H1 (cell line): ENCODE measurements around the gene TMEM255B. TPM values are rescaled to one million over a fixed set of nuclear protein-coding genes. Genes with fewer than 3 reads are reported as not detected.

Source experiments
- CTCF ChIA-PET: fragments of 300-600 bp; sonication (Branson Sonifier 250); formaldehyde crosslinking; loops from one replicate; lab custom pipeline; 2021; ENCODE audit not compliant: partially characterized antibody; lab: Charles Lee
- POLR2A ChIA-PET: fragments of 300-600 bp; sonication (Branson Sonifier 250); formaldehyde crosslinking; loops from one replicate; lab custom pipeline; 2021; ENCODE audit warnings: inconsistent platforms; ENCODE audit not compliant: partially characterized antibody; lab: Charles Lee
- DNase-seq, 2 experiments: peaks; one replicate each; pipeline versions ENCODE4 v3.0.0 to v3.0.0-alpha.2; 2010 to 2022; ENCODE audit warnings: low spot score in 2 of 2, low read depth in 1 of 2, mixed read lengths in 1 of 2
- FAIRE-seq: peaks from 2 replicates; lab custom pipeline; 2011; peaks lifted over from hg19 to GRCh38; lab: Jason Lieb, UNC
- H2AFZ ChIP-seq: 2 replicates; pipeline ENCODE4 v1.8.1; 2012; ENCODE audit warnings: low read length, inconsistent platforms
- H2AK5ac ChIP-seq: 2 replicates; pipeline ENCODE4 v1.6.1; 2013; ENCODE audit warnings: low read depth, low read length
- H2BK120ac ChIP-seq: replicated peaks from 2 replicates; pipeline ENCODE3; 2013; ENCODE audit warnings: low read depth, low read length, inconsistent platforms
- H2BK12ac ChIP-seq: 2 replicates; pipeline ENCODE4 v1.6.1; 2013; ENCODE audit warnings: low read depth, low read length
- H2BK15ac ChIP-seq: 2 replicates; pipeline ENCODE4 v1.6.1; 2013; ENCODE audit warnings: low read length
- H2BK20ac ChIP-seq: 2 replicates; pipeline ENCODE4 v1.6.1; 2013; ENCODE audit warnings: low read length
- H2BK5ac ChIP-seq: 2 replicates; pipeline ENCODE4 v1.6.1; 2013; ENCODE audit warnings: low read depth, low read length
- H3K14ac ChIP-seq: 2 replicates; pipeline ENCODE4 v1.6.1; 2013; ENCODE audit warnings: inconsistent platforms; ENCODE audit not compliant: insufficient read length
- H3K18ac ChIP-seq: 2 replicates; pipeline ENCODE4 v1.6.1; 2013; ENCODE audit warnings: low read length; ENCODE audit errors: extremely low read depth
- H3K23ac ChIP-seq: 2 replicates; pipeline ENCODE4 v1.6.1; 2013; ENCODE audit warnings: inconsistent platforms; ENCODE audit not compliant: insufficient read length
- H3K23me2 ChIP-seq: 2 replicates; pipeline ENCODE4 v1.6.1; 2013; ENCODE audit warnings: low read depth, low read length
- H3K27ac ChIP-seq: 2 replicates; pipeline ENCODE4 v1.6.1; 2011; ENCODE audit warnings: low read depth, low read length, inconsistent platforms
- H3K27me3 ChIP-seq, 4 experiments: replicated peaks in 1 of 4; 1 replicate in 1 of 4; 2 replicates in 3 of 4; pipeline versions ENCODE4 v1.6.1 to v1.8.1; 2011 to 2013; ENCODE audit warnings: low read length in 3 of 4, mild to moderate bottlenecking in 3 of 4, inconsistent platforms in 2 of 4, mixed read lengths in 2 of 4, moderate library complexity in 1 of 4; ENCODE audit not compliant: control insufficient read depth in 3 of 4, insufficient read depth in 3 of 4; ENCODE audit errors: extremely low read depth in 1 of 4
- H3K36me3 ChIP-seq, 4 experiments: 2 replicates each; pipeline versions ENCODE4 v1.6.1 to v1.8.1; 2011 to 2013; ENCODE audit warnings: mild to moderate bottlenecking in 4 of 4, low read length in 3 of 4, moderate library complexity in 2 of 4, control low read depth in 1 of 4, inconsistent platforms in 1 of 4; ENCODE audit not compliant: insufficient read depth in 4 of 4, control insufficient read depth in 2 of 4
- H3K4ac ChIP-seq: replicated peaks from 2 replicates; pipeline ENCODE3; 2013; ENCODE audit warnings: low read length, low read depth, mixed read lengths, inconsistent platforms; ENCODE audit not compliant: insufficient read length
- H3K4me1 ChIP-seq, 4 experiments: replicated peaks in 1 of 4; 1 replicate in 1 of 4; 2 replicates in 3 of 4; pipeline versions ENCODE4 v1.6.1 to v1.8.1; 2011 to 2013; ENCODE audit warnings: low read length in 3 of 4, inconsistent platforms in 2 of 4, mixed read lengths in 1 of 4; ENCODE audit not compliant: insufficient read depth in 4 of 4, control insufficient read depth in 3 of 4
- H3K4me2 ChIP-seq, 2 experiments: 2 replicates each; pipeline versions ENCODE4 v1.6.1 to v1.8.1; 2011 to 2013; ENCODE audit warnings: low read depth in 2 of 2, low read length in 2 of 2, control low read depth in 1 of 2, inconsistent platforms in 1 of 2, mild to moderate bottlenecking in 1 of 2; ENCODE audit not compliant: insufficient read depth in 1 of 2
- H3K4me3 ChIP-seq, 4 experiments: fragments of 200-600, 300-600 bp in 1 of 4; sonication (generic), shearing (Covaris generic), sonication (Bioruptor Twin) in 1 of 4; 2 replicates each; pipeline versions ENCODE4 v1.5.1 to v1.8.1; 2011 to 2016; ENCODE audit warnings: low read length in 4 of 4, low read depth in 3 of 4, control low read depth in 2 of 4, inconsistent platforms in 2 of 4, mild to moderate bottlenecking in 2 of 4, mixed read lengths in 1 of 4, moderate library complexity in 1 of 4; ENCODE audit not compliant: insufficient read depth in 2 of 4; ENCODE audit errors: extremely low read depth in 1 of 4
- H3K56ac ChIP-seq: replicated peaks from 2 replicates; pipeline ENCODE3; 2013; ENCODE audit warnings: low read depth, mild to moderate bottlenecking, mixed read lengths, low read length, inconsistent platforms; ENCODE audit not compliant: insufficient read length
- H3K79me1 ChIP-seq: 2 replicates; pipeline ENCODE4 v1.6.1; 2013; ENCODE audit warnings: low read depth, low read length, control low read depth
- H3K79me2 ChIP-seq, 2 experiments: 2 replicates each; pipeline versions ENCODE4 v1.6.1 to v1.8.1; 2012 to 2013; ENCODE audit warnings: low read length in 2 of 2, mild to moderate bottlenecking in 2 of 2, inconsistent platforms in 1 of 2; ENCODE audit not compliant: insufficient read depth in 2 of 2, control insufficient read depth in 1 of 2
- H3K9ac ChIP-seq, 4 experiments: replicated peaks in 1 of 4; 1 replicate in 1 of 4; 2 replicates in 3 of 4; pipeline versions ENCODE4 v1.6.1 to v1.8.1; 2011 to 2013; ENCODE audit warnings: low read depth in 3 of 4, low read length in 3 of 4, control low read depth in 2 of 4, mild to moderate bottlenecking in 2 of 4, moderate library complexity in 2 of 4, inconsistent platforms in 1 of 4; ENCODE audit errors: extremely low read depth in 1 of 4
- H3K9me3 ChIP-seq, 2 experiments: 2 replicates each; pipeline versions ENCODE4 v1.6.1 to v1.8.1; 2012 to 2013; ENCODE audit warnings: mild to moderate bottlenecking in 2 of 2, moderate library complexity in 2 of 2, control low read depth in 1 of 2, inconsistent platforms in 1 of 2, low read depth in 1 of 2, low read length in 1 of 2, mixed read lengths in 1 of 2; ENCODE audit not compliant: insufficient read depth in 2 of 2
- H4K20me1 ChIP-seq, 2 experiments: replicated peaks in 1 of 2; 2 replicates each; pipeline versions ENCODE3 to v1.8.1; 2011 to 2013; ENCODE audit warnings: inconsistent platforms in 2 of 2, low read length in 2 of 2, mild to moderate bottlenecking in 1 of 2; ENCODE audit not compliant: insufficient read depth in 2 of 2, control insufficient read depth in 1 of 2
- H4K5ac ChIP-seq: 2 replicates; pipeline ENCODE4 v1.6.1; 2013; ENCODE audit warnings: low read length, low read depth, mixed read lengths, inconsistent platforms; ENCODE audit not compliant: insufficient read length
- H4K8ac ChIP-seq: 2 replicates; pipeline ENCODE4 v1.8.0; 2013; ENCODE audit warnings: mild to moderate bottlenecking, moderate library complexity, low read length, inconsistent platforms; ENCODE audit not compliant: insufficient read depth; ENCODE audit errors: extremely low read depth
- H4K91ac ChIP-seq: replicated peaks from 2 replicates; pipeline ENCODE3; 2013; ENCODE audit warnings: low read length, mixed read lengths, inconsistent platforms; ENCODE audit not compliant: insufficient read length
- EP300 ChIP-seq, 2 experiments: IDR thresholded peaks; 1 replicate in 1 of 2; 2 replicates in 1 of 2; pipeline ENCODE4 v1.6.1; 2011 to 2012; ENCODE audit warnings: low read depth in 2 of 2, low read length in 2 of 2, mild to moderate bottlenecking in 2 of 2, borderline replicate concordance in 1 of 2, inconsistent platforms in 1 of 2, moderate library complexity in 1 of 2
- JUND ChIP-seq: IDR thresholded peaks from 2 replicates; pipeline ENCODE4 v1.6.1; 2011; ENCODE audit warnings: mild to moderate bottlenecking, improper control_type of control experiment, low read length
- WGBS, 2 experiments: shearing (Covaris generic) in 1 of 2; methylation state at CpG; one replicate each; pipeline versions ENCODE4 v1.1.6 to v1.1.7; 2013 to 2015; ENCODE audit warnings: low lambda C conversion rate in 2 of 2, mixed read lengths in 2 of 2, inconsistent platforms in 1 of 2, low coverage in 1 of 2, missing lambda C conversion rate in 1 of 2; ENCODE audit not compliant: insufficient replicate concordance in 2 of 2, insufficient coverage in 1 of 2, insufficient read length in 1 of 2; ENCODE audit errors: extremely low coverage in 1 of 2, missing lambda C conversion rate in 1 of 2; 5-methylcytosine and 5-hydroxymethylcytosine counted together
- polyA plus RNA-seq, 7 experiments: library from polyadenylated mRNA; depleted of rRNA in 3 of 7; stranded (reverse) in 5 of 7; unstranded in 2 of 7; fragments of >200 nt in 5 of 7; fragments of 200-250 nt in 2 of 7; gene quantifications; 1 replicate in 5 of 7; 2 replicates in 1 of 7; 4 replicates in 1 of 7; pipeline versions ENCODE4 v1.2.1 to v1.2.3, GENCODE V29; 2011 to 2013; ENCODE audit warnings: missing spikeins in 2 of 7, mixed read lengths in 2 of 7
- total RNA-seq: library from RNA; stranded (reverse); fragmentation: NEBNext Ultra II Directional; extraction: Animal tissue kit (Norgen Biotek cat#: 25700); gene quantifications from 2 replicates; pipeline ENCODE4 v1.2.1, GENCODE V29; 2021

Gene TMEM255B
- total and polyA plus RNA-seq, 2 of the 8 experiments (the other 6 are each of a cell fraction or from before 2014, with no cell fraction given) = 3.4 to 4.4 TPM

DNA sequence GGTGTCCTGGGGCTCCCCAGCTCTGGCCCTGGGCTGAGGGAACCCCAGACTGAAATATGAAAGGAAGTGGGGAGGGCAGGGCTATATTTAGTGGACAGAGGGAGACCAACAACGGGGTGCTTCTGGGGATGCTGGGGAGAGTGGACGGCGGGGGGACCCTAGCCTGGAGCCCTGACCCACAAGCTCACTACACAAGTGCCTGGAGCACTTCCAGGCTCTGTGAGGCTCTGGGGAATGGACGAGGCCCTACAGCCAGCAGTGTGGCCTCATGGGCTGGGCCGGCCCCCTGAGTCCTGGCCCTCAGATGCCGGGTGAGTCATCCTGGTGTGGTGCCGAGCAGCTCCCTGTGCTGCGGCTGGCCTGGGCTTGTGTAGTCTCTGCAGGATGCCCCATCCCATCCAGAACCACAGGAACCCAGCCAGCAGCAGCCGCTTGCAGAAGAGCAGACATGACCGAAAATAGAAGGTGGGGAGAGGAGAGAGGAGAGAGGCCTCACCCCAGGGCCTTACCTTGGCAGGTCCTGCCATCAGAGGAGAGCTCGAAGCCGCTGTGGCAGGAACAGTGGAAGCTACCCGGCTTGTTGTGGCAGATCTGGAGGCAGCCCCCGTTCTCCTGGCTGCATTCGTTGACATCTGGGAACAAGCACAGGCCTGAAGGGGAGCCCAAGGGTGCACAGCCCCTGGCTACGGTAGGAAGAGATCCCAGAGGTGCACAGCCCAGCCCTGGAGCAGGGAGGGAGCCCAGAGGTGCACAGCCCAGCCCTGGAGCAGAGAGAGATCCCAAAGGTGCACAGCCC is 78.7 kb downstream of the TMEM255B start:
- peak; percentile 62; the same call in 1 of the 2 replicates for TF ChIP-seq JUND
- TF ChIP-seq EP300 (IDR thresholded peaks at IDR 0.05; ENCODE audit: borderline replicate concordance in 1 of 2, low read depth in 2 of 2, low read length in 2 of 2) = no peak
- Histone ChIP-seq H3K27ac (peak overlapping the region; percentile 70), H4K20me1 (no peaks in the 10 kb centered on the region), H3K23me2 (no peaks in the 10 kb centered on the region), H3K36me3 (peaks cover 0 to 5% (median 0%) of the 10 kb centered on the region in 4 experiments; a peak in 4 of 8 replicates), H2BK5ac (peak overlapping the region; percentile 96), H2AK5ac (peak overlapping the region; percentile 75; the same call in 1 of the 2 replicates), H3K79me1 (no peaks in the 10 kb centered on the region), H3K4ac (peak overlapping the region; percentile 79), H2BK20ac (peak overlapping the region; percentile 24; the same call in 1 of the 2 replicates), H2BK12ac (peak overlapping the region; percentile 88; the same call in 1 of the 2 replicates), H2BK120ac (peak overlapping the region; percentile 77), H3K4me2 (no peak overlapping the region), H3K79me2 (no peaks in the 10 kb centered on the region), H3K27me3 (no peaks in the 10 kb centered on the region), H3K23ac (no peak overlapping the region), H3K4me1 (peaks cover 0 to 16% (median 7%) of the 10 kb centered on the region in 4 experiments; a peak in 5 of 7 replicates), H3K56ac (peak overlapping the region; percentile 47), H3K4me3 (no peak overlapping the region), H2AFZ (no peak overlapping the region), H2BK15ac (peak overlapping the region; percentile 10; the same call in 1 of the 2 replicates), H4K91ac (peak overlapping the region; percentile 96), H3K18ac (peak overlapping the region; percentile 95), H3K14ac (no peak overlapping the region), H3K9ac (no peak overlapping the region), H3K9me3 (no peaks in the 10 kb centered on the region), H4K8ac (peak overlapping the region; percentile 62; the same call in 1 of the 2 replicates), H4K5ac (peak overlapping the region; percentile 37)
- DNase-seq (no peak), FAIRE-seq (no peak)
- ChIA-PET CTCF (no interaction called here), POLR2A (interaction anchor here (1.1 to 1.5 kb wide), 2 partner anchors 18 to 26 kb away, joined by 3 to 4 read pairs; no protein-coding TSS in a partner anchor)
- 78% methylated on average over 16 of the region's 16 CpGs; no CpG with 5 or more reads in 1 of the 2 experiments for WGBS, 2 experiments
